GM23338 (cell line): ENCODE data around the gene GRSF1. TPM values are rescaled to one million over a fixed set of nuclear protein-coding genes. Genes with fewer than 3 reads are reported as not detected.
A peak's percentile ranks its signal among the peaks of the same experiment; 100 is the strongest.

ENCODE experiments used
- ATAC-seq: fragments of 200-7000 bp; cut with Tn5 transposase; 3 replicates; pipeline ENCODE4 v1.9.1; 2020
- DNase-seq: peaks from one replicate; pipeline ENCODE4 v3.0.0-alpha.2; 2015; ENCODE audit warnings: low spot score
- H2AFZ ChIP-seq: fragments of 200-600 bp; sonication (generic); 2 replicates; pipeline ENCODE4 v1.8.0; 2016; ENCODE audit warnings: antibody characterized with exemption, mild to moderate bottlenecking, moderate library complexity
- H3F3A ChIP-seq: fragments of 200-600 bp; sonication (generic); replicated peaks from 2 replicates; pipeline ENCODE4 v1.8.0; 2017; ENCODE audit warnings: antibody characterized with exemption, mixed run types, low read depth
- H3K27ac ChIP-seq: fragments of 200-600 bp; sonication (generic); 2 replicates; pipeline ENCODE4 v1.6.1; 2016; ENCODE audit warnings: low read depth
- H3K27me3 ChIP-seq: fragments of 200-600 bp; sonication (generic); 2 replicates; pipeline ENCODE4 v1.8.0; 2016; ENCODE audit warnings: mild to moderate bottlenecking, mixed run types, moderate library complexity; ENCODE audit not compliant: insufficient read depth
- H3K36me3 ChIP-seq: fragments of 200-600 bp; sonication (generic); 2 replicates; pipeline ENCODE4 v1.8.0; 2016; ENCODE audit warnings: mild to moderate bottlenecking; ENCODE audit not compliant: insufficient read depth
- H3K4me1 ChIP-seq: fragments of 200-600 bp; sonication (generic); 2 replicates; pipeline ENCODE4 v1.8.0; 2016; ENCODE audit warnings: mild to moderate bottlenecking, moderate library complexity; ENCODE audit not compliant: insufficient read depth
- H3K4me2 ChIP-seq: fragments of 200-600 bp; sonication (generic); 2 replicates; pipeline ENCODE4 v1.7.1; 2017; ENCODE audit warnings: mixed run types
- H3K4me3 ChIP-seq: fragments of 200-600 bp; sonication (generic); 2 replicates; pipeline ENCODE4 v1.6.1; 2016; ENCODE audit warnings: mixed run types
- H3K79me2 ChIP-seq: fragments of 200-600 bp; sonication (generic); replicated peaks from 2 replicates; pipeline ENCODE4 v1.8.0; 2017; ENCODE audit warnings: mild to moderate bottlenecking; ENCODE audit not compliant: insufficient read depth
- H3K9me2 ChIP-seq: fragments of 200-600 bp; sonication (generic); 2 replicates; pipeline ENCODE4 v1.8.0; 2017; ENCODE audit not compliant: insufficient read depth
- H4K20me1 ChIP-seq: fragments of 200-600 bp; sonication (generic); replicated peaks from 2 replicates; pipeline ENCODE4 v1.8.0; 2017; ENCODE audit warnings: mild to moderate bottlenecking; ENCODE audit not compliant: insufficient read depth
- H3K27ac Mint-ChIP-seq: 2 replicates; pipeline ENCODE4 v1.8.0; 2020; ENCODE audit warnings: inconsistent platforms, mild to moderate bottlenecking, moderate library complexity, mixed read lengths
- H3K27me3 Mint-ChIP-seq: 3 replicates; pipeline ENCODE4 v1.8.0; 2022; ENCODE audit warnings: low read depth, mild to moderate bottlenecking, moderate library complexity, mixed read lengths, inconsistent platforms; ENCODE audit not compliant: insufficient read depth, poor library complexity
- H3K36me3 Mint-ChIP-seq: 3 replicates; pipeline ENCODE4 v1.8.0; 2021; ENCODE audit warnings: low read depth, mild to moderate bottlenecking, inconsistent platforms, moderate library complexity, mixed read lengths
- H3K4me1 Mint-ChIP-seq: 3 replicates; pipeline ENCODE4 v1.8.0; 2020; ENCODE audit warnings: mild to moderate bottlenecking, inconsistent platforms, mixed read lengths
- H3K4me3 Mint-ChIP-seq: 3 replicates; pipeline ENCODE4 v1.8.0; 2021; ENCODE audit warnings: moderate library complexity, mild to moderate bottlenecking, inconsistent platforms, mixed read lengths
- H3K9me3 Mint-ChIP-seq: 3 replicates; pipeline ENCODE4 v1.8.0; 2020; ENCODE audit warnings: moderate library complexity, mild to moderate bottlenecking, inconsistent platforms, mixed read lengths
- CREB1 ChIP-seq: fragments of 250-450 bp; sonication (Bioruptor Pico); IDR thresholded peaks from 2 replicates; pipeline ENCODE4 v1.5.0; 2020; ENCODE audit warnings: low read depth, mild to moderate bottlenecking, moderate library complexity
- EZH2 ChIP-seq: fragments of 200-600 bp; sonication (generic); IDR thresholded peaks from one replicate; pipeline ENCODE4 v1.8.0; 2017; ENCODE audit warnings: antibody characterized with exemption, mild to moderate bottlenecking, low read depth; ENCODE audit not compliant: unreplicated experiment
- EZH2phosphoT487 ChIP-seq: fragments of 200-600 bp; sonication (generic); IDR thresholded peaks from one replicate; pipeline ENCODE4 v1.8.1; 2018; ENCODE audit warnings: antibody characterized with exemption; ENCODE audit not compliant: unreplicated experiment
- JUNB ChIP-seq: IDR thresholded peaks from one replicate; pipeline ENCODE4 v1.6.1; 2016; ENCODE audit warnings: antibody characterized with exemption; ENCODE audit not compliant: unreplicated experiment
- NANOG ChIP-seq: IDR thresholded peaks from 2 replicates; pipeline ENCODE4 v1.6.1; 2016; ENCODE audit warnings: antibody characterized with exemption, borderline replicate concordance
- POLR2AphosphoS5 ChIP-seq: IDR thresholded peaks from 2 replicates; pipeline ENCODE4 v1.6.1; 2016; ENCODE audit warnings: antibody characterized with exemption, low read depth
- STAT1 ChIP-seq: IDR thresholded peaks from one replicate; pipeline ENCODE4 v1.6.1; 2016; ENCODE audit warnings: antibody characterized with exemption; ENCODE audit not compliant: unreplicated experiment
- ZNF114 ChIP-seq: fragments of 250-450 bp; sonication (Bioruptor Pico); IDR thresholded peaks from 2 replicates; pipeline ENCODE4 v1.5.0; 2020; ENCODE audit warnings: mild to moderate bottlenecking, moderate library complexity
- ZNF331 ChIP-seq: fragments of 250-450 bp; sonication (Bioruptor Pico); IDR thresholded peaks from 2 replicates; pipeline ENCODE4 v1.5.0; 2020; ENCODE audit warnings: low read depth, mild to moderate bottlenecking, moderate library complexity
- polyA plus RNA-seq: library from polyadenylated mRNA; unstranded; fragments of >200 nt; fragmentation: Nextera tagmentation; extraction: Ambion mirVana; gene quantifications from 2 replicates; pipeline ENCODE4 v1.2.1, GENCODE V29; 2016
- total RNA-seq: library from RNA; depleted of rRNA; stranded (reverse); fragments of >200 nt; shearing (Covaris generic); gene quantifications from 2 replicates; pipeline ENCODE4 v1.2.3, GENCODE V29; 2014
- TF ChIP-seq, protein P1 (sequence below): IDR thresholded peaks from one replicate; pipeline ENCODE4 v1.6.1; 2018; ENCODE audit warnings: antibody characterized with exemption; ENCODE audit not compliant: unreplicated experiment
- TF ChIP-seq, protein P2 (sequence below), 2 experiments: fragments of 200-600 bp in 1 of 2; sonication (generic) in 1 of 2; conservative IDR thresholded peaks; 2 replicates each; pipeline versions ENCODE4 v1.5.1 to v1.6.1; 2016 to 2017; ENCODE audit warnings: antibody characterized with exemption in 2 of 2, low read depth in 2 of 2, mild to moderate bottlenecking in 2 of 2, moderate library complexity in 1 of 2
- TF ChIP-seq, protein P3 (sequence below): IDR thresholded peaks from 2 replicates; pipeline ENCODE4 v1.6.1; 2016; ENCODE audit warnings: antibody characterized with exemption
- TF ChIP-seq, protein P4 (sequence below): fragments of 250-450 bp; sonication (Bioruptor Pico); IDR thresholded peaks from 2 replicates; pipeline ENCODE4 v1.5.0; 2020; ENCODE audit warnings: mild to moderate bottlenecking, moderate library complexity

Gene GRSF1
- total and polyA plus RNA-seq, 2 experiments from 2014 or later, result 77.3 to 108 TPM

DNA sequence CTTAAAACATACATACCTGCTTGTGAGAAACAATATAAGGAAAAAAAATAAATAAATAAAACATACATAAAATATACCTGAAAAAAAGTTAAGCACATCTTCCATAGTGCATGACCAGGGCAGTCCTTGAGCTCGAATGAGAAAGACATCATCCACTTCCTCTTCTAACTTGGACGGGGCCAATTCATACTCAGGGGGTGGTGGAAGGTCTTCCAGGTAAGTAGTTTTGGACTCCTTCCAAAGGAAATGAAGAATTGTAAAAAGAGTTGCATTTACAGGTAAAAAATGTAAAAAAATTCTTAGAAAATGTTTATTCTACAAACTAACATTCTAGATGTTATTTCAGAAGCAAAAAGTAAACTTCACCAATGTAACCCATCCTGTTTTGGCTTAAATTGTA, 3.6 kb downstream of the GRSF1 start:
- TF ChIP-seq, protein P1, sequence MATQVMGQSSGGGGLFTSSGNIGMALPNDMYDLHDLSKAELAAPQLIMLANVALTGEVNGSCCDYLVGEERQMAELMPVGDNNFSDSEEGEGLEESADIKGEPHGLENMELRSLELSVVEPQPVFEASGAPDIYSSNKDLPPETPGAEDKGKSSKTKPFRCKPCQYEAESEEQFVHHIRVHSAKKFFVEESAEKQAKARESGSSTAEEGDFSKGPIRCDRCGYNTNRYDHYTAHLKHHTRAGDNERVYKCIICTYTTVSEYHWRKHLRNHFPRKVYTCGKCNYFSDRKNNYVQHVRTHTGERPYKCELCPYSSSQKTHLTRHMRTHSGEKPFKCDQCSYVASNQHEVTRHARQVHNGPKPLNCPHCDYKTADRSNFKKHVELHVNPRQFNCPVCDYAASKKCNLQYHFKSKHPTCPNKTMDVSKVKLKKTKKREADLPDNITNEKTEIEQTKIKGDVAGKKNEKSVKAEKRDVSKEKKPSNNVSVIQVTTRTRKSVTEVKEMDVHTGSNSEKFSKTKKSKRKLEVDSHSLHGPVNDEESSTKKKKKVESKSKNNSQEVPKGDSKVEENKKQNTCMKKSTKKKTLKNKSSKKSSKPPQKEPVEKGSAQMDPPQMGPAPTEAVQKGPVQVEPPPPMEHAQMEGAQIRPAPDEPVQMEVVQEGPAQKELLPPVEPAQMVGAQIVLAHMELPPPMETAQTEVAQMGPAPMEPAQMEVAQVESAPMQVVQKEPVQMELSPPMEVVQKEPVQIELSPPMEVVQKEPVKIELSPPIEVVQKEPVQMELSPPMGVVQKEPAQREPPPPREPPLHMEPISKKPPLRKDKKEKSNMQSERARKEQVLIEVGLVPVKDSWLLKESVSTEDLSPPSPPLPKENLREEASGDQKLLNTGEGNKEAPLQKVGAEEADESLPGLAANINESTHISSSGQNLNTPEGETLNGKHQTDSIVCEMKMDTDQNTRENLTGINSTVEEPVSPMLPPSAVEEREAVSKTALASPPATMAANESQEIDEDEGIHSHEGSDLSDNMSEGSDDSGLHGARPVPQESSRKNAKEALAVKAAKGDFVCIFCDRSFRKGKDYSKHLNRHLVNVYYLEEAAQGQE, result no peak
- TF ChIP-seq CREB1 (CRISPR knock-in tag) (no peak), EZH2 (no peak), ZNF331 (no peak), STAT1 (no peak), ZNF114 (CRISPR knock-in tag) (no peak), EZH2phosphoT487 (no peak), NANOG (no peak), JUNB (no peak), POLR2AphosphoS5 (no peak)
- TF ChIP-seq, protein P2, sequence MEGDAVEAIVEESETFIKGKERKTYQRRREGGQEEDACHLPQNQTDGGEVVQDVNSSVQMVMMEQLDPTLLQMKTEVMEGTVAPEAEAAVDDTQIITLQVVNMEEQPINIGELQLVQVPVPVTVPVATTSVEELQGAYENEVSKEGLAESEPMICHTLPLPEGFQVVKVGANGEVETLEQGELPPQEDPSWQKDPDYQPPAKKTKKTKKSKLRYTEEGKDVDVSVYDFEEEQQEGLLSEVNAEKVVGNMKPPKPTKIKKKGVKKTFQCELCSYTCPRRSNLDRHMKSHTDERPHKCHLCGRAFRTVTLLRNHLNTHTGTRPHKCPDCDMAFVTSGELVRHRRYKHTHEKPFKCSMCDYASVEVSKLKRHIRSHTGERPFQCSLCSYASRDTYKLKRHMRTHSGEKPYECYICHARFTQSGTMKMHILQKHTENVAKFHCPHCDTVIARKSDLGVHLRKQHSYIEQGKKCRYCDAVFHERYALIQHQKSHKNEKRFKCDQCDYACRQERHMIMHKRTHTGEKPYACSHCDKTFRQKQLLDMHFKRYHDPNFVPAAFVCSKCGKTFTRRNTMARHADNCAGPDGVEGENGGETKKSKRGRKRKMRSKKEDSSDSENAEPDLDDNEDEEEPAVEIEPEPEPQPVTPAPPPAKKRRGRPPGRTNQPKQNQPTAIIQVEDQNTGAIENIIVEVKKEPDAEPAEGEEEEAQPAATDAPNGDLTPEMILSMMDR (conservative IDR thresholded peaks at IDR 0.05; ENCODE audit: low read depth in 2 of 2), result no peak
- TF ChIP-seq, protein P3, sequence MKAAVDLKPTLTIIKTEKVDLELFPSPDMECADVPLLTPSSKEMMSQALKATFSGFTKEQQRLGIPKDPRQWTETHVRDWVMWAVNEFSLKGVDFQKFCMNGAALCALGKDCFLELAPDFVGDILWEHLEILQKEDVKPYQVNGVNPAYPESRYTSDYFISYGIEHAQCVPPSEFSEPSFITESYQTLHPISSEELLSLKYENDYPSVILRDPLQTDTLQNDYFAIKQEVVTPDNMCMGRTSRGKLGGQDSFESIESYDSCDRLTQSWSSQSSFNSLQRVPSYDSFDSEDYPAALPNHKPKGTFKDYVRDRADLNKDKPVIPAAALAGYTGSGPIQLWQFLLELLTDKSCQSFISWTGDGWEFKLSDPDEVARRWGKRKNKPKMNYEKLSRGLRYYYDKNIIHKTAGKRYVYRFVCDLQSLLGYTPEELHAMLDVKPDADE, result no peak
- TF ChIP-seq, protein P4, sequence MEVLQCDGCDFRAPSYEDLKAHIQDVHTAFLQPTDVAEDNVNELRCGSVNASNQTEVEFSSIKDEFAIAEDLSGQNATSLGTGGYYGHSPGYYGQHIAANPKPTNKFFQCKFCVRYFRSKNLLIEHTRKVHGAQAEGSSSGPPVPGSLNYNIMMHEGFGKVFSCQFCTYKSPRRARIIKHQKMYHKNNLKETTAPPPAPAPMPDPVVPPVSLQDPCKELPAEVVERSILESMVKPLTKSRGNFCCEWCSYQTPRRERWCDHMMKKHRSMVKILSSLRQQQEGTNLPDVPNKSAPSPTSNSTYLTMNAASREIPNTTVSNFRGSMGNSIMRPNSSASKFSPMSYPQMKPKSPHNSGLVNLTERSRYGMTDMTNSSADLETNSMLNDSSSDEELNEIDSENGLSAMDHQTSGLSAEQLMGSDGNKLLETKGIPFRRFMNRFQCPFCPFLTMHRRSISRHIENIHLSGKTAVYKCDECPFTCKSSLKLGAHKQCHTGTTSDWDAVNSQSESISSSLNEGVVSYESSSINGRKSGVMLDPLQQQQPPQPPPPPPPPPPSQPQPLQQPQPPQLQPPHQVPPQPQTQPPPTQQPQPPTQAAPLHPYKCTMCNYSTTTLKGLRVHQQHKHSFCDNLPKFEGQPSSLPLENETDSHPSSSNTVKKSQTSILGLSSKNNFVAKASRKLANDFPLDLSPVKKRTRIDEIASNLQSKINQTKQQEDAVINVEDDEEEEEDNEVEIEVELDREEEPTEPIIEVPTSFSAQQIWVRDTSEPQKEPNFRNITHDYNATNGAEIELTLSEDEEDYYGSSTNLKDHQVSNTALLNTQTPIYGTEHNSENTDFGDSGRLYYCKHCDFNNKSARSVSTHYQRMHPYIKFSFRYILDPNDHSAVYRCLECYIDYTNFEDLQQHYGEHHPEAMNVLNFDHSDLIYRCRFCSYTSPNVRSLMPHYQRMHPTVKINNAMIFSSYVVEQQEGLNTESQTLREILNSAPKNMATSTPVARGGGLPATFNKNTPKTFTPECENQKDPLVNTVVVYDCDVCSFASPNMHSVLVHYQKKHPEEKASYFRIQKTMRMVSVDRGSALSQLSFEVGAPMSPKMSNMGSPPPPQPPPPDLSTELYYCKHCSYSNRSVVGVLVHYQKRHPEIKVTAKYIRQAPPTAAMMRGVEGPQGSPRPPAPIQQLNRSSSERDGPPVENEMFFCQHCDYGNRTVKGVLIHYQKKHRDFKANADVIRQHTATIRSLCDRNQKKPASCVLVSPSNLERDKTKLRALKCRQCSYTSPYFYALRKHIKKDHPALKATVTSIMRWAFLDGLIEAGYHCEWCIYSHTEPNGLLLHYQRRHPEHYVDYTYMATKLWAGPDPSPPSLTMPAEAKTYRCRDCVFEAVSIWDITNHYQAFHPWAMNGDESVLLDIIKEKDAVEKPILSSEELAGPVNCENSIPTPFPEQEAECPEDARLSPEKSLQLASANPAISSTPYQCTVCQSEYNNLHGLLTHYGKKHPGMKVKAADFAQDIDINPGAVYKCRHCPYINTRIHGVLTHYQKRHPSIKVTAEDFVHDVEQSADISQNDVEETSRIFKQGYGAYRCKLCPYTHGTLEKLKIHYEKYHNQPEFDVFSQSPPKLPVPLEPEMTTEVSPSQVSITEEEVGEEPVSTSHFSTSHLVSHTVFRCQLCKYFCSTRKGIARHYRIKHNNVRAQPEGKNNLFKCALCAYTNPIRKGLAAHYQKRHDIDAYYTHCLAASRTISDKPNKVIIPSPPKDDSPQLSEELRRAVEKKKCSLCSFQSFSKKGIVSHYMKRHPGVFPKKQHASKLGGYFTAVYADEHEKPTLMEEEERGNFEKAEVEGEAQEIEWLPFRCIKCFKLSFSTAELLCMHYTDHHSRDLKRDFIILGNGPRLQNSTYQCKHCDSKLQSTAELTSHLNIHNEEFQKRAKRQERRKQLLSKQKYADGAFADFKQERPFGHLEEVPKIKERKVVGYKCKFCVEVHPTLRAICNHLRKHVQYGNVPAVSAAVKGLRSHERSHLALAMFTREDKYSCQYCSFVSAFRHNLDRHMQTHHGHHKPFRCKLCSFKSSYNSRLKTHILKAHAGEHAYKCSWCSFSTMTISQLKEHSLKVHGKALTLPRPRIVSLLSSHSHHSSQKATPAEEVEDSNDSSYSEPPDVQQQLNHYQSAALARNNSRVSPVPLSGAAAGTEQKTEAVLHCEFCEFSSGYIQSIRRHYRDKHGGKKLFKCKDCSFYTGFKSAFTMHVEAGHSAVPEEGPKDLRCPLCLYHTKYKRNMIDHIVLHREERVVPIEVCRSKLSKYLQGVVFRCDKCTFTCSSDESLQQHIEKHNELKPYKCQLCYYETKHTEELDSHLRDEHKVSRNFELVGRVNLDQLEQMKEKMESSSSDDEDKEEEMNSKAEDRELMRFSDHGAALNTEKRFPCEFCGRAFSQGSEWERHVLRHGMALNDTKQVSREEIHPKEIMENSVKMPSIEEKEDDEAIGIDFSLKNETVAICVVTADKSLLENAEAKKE (CRISPR knock-in tag), result no peak
- 0 out of 3 replicates have a peak overlapping the region, but pooled peaks have one; percentile 17 for H3K4me3 Mint-ChIP-seq
- Histone ChIP-seq H3K9me2 (no peaks in the 10 kb centered on the region; the same call in 1 of the 2 replicates), H3K4me2 (peak overlapping the region; percentile 24), H4K20me1 (peaks cover 37% of the 10 kb centered on the region), H3K36me3 (peaks cover 30% of the 10 kb centered on the region), H3F3A (no peaks in the 10 kb centered on the region), H2AFZ (no peak overlapping the region), H3K27ac (no peak overlapping the region), H3K4me1 (peaks cover 14% of the 10 kb centered on the region), H3K79me2 (peaks cover 83% of the 10 kb centered on the region), H3K4me3 (no peak overlapping the region), H3K27me3 (no peaks in the 10 kb centered on the region)
- no peaks in the 10 kb centered on the region for H3K9me3 Mint-ChIP-seq
- ATAC-seq (no peak), DNase-seq (no peak)
- peaks cover 8% of the 10 kb centered on the region for H3K4me1 Mint-ChIP-seq
- peaks cover 56% of the 10 kb centered on the region for H3K36me3 Mint-ChIP-seq
- H3K27me3 Mint-ChIP-seq, result peaks cover 4% of the 10 kb centered on the region
- H3K27ac Mint-ChIP-seq, result no peak overlapping the region
